Panc1 (cell line): ENCODE results near the gene ADK. TPM values are rescaled to one million over a fixed set of nuclear protein-coding genes. Genes with fewer than 3 reads are reported as not detected.
"Not testable (repeated sequence)": the region's sequence is repeated elsewhere in the genome, so short reads cannot be mapped to it uniquely, and the experiment has no call there.

Source experiments
- ATAC-seq: fragments of 200-7000 bp; cut with Tn5 transposase; 2 replicates; pipeline ENCODE4 v1.9.1; 2020; ENCODE audit warnings: mild to moderate bottlenecking, moderate library complexity
- BruUV-seq: library from RNA; stranded (reverse); fragments of 400-500 nt; replicated peaks from 2 replicates; lab custom pipeline; 2021; lab: Mats Ljungman, UMichigan
- CTCF ChIA-PET: fragments of 300-600 bp; sonication (Branson Sonifier 250); formaldehyde crosslinking; loops from one replicate; lab custom pipeline; 2022; ENCODE audit warnings: antibody characterized with exemption; lab: Charles Lee
- POLR2A ChIA-PET: fragments of 300-600 bp; sonication (Branson Sonifier 250); formaldehyde crosslinking; loops from one replicate; lab custom pipeline; 2022; ENCODE audit warnings: antibody characterized with exemption; lab: Charles Lee
- DNase-seq: peaks from one replicate; pipeline ENCODE4 v3.0.0-alpha.2; 2010; ENCODE audit warnings: low read depth, low spot score
- H3K27ac ChIP-seq: 2 replicates; pipeline ENCODE4 v1.5.1; 2011; ENCODE audit warnings: mild to moderate bottlenecking, low read length, inconsistent platforms
- H3K27me3 ChIP-seq: fragments of 200-500 bp; sonication (Bioruptor generic); 2 replicates; pipeline ENCODE4 v1.6.0; 2014; ENCODE audit warnings: low read length, inconsistent platforms; ENCODE audit not compliant: control insufficient read depth, insufficient read depth
- H3K36me3 ChIP-seq: fragments of 200-500 bp; sonication (Bioruptor generic); 2 replicates; pipeline ENCODE4 v1.5.1; 2014; ENCODE audit warnings: inconsistent platforms, mild to moderate bottlenecking, low read length, moderate library complexity; ENCODE audit not compliant: control insufficient read depth, insufficient read depth
- H3K4me1 ChIP-seq: 2 replicates; pipeline ENCODE4 v1.5.1; 2011; ENCODE audit warnings: inconsistent platforms, mild to moderate bottlenecking, low read length, moderate library complexity; ENCODE audit not compliant: control insufficient read depth, insufficient read depth
- H3K4me3 ChIP-seq, 2 experiments: 2 replicates each; pipeline ENCODE4 v1.5.1; 2011 to 2012; ENCODE audit warnings: low read depth in 2 of 2, low read length in 2 of 2, mild to moderate bottlenecking in 2 of 2, inconsistent platforms in 1 of 2, moderate library complexity in 1 of 2
- H3K9me3 ChIP-seq: fragments of 200-500 bp; sonication (Bioruptor generic); 2 replicates; pipeline ENCODE4 v1.5.1; 2014; ENCODE audit warnings: low read depth, mild to moderate bottlenecking, inconsistent platforms, low read length, moderate library complexity; ENCODE audit not compliant: control insufficient read depth, insufficient read depth
- CTCF ChIP-seq: fragments of 450-650 bp; IDR thresholded peaks from 2 replicates; pipeline ENCODE4 v1.5.1; 2017; ENCODE audit warnings: mild to moderate bottlenecking
- POLR2AphosphoS5 ChIP-seq: IDR thresholded peaks from 2 replicates; pipeline ENCODE4 v1.6.1; 2012; ENCODE audit warnings: mild to moderate bottlenecking, low read depth, low read length, moderate library complexity
- REST ChIP-seq, 2 experiments: IDR thresholded peaks; 2 replicates each; pipeline ENCODE4 v1.6.1; 2011 to 2012; ENCODE audit warnings: low read depth in 2 of 2, control low read depth in 1 of 2, low read length in 1 of 2, mild to moderate bottlenecking in 1 of 2, moderate library complexity in 1 of 2; ENCODE audit not compliant: insufficient read depth in 1 of 2
- SIN3A ChIP-seq: IDR thresholded peaks from 2 replicates; pipeline ENCODE4 v1.6.1; 2012; ENCODE audit warnings: low read depth, mild to moderate bottlenecking, low read length, moderate library complexity, borderline replicate concordance; ENCODE audit not compliant: insufficient read depth
- TCF7L2 ChIP-seq: IDR thresholded peaks from 2 replicates; pipeline ENCODE4 v1.6.1; 2011; ENCODE audit warnings: mild to moderate bottlenecking, low read depth, low read length, inconsistent platforms
- in situ Hi-C: cut with HindIII; loops from 2 replicates; pipeline ENCODE4 v1.10.0; 2016; ENCODE audit warnings: low sequenced_read_pairs, low pct_unique_long_range_greater_than_20kb
- intact Hi-C: fragments of 100-400 bp; cut with micrococcal nuclease; formaldehyde crosslinking; loops from one replicate; pipeline ENCODE4 v1.10.0; 2022; ENCODE audit not compliant: unreplicated experiment
- total RNA-seq: library from RNA; stranded (reverse); gene quantifications from one replicate; pipeline ENCODE4 v1.2.1, GENCODE V29; 2021; ENCODE audit not compliant: unreplicated experiment

Gene ADK
- total RNA-seq, 1 experiment from 2014 or later, result 64.5 TPM

GRCh38 chr10:74558897-74559296, 407.9 kb downstream of the ADK start:
- Histone ChIP-seq H3K9me3 (no peaks in the 10 kb centered on the region), H3K27ac (no peak overlapping the region), H3K4me3 (no peak overlapping the region), H3K4me1 (no peaks in the 10 kb centered on the region), H3K36me3 (no peaks in the 10 kb centered on the region), H3K27me3 (no peaks in the 10 kb centered on the region)
- no peak for ATAC-seq
- in situ Hi-C loops, result no loop called here
- DNase-seq, result no peak
- TF ChIP-seq SIN3A, result no peak
- no peak for TF ChIP-seq POLR2AphosphoS5
- TF ChIP-seq REST (IDR thresholded peaks at IDR 0.05; ENCODE audit: insufficient read depth in 1 of 2, low read depth in 2 of 2, low read length in 1 of 2), result no peak
- TF ChIP-seq CTCF, result no peak
- TF ChIP-seq TCF7L2, result no peak
- intact Hi-C loops, result no loop called here
- BruUV-seq, result no TSS peak
- ChIA-PET POLR2A (no interaction called here), CTCF (interaction anchor here (0.5 kb wide), 1 partner anchor 831 kb away, joined by 5 read pairs; no protein-coding TSS in a partner anchor)

GRCh38 chr10:74568896-74569295, 417.9 kb downstream of the ADK start:
- CTCF ChIA-PET, BruUV-seq, H3K4me1 ChIP-seq, H3K27ac ChIP-seq, H3K27me3 ChIP-seq, ATAC-seq, POLR2A ChIA-PET, H3K4me3 ChIP-seq, H3K36me3 ChIP-seq, in situ Hi-C loops, DNase-seq, intact Hi-C loops, H3K9me3 ChIP-seq: not testable (repeated sequence)

- H3K27ac ChIP-seq, H3K4me3 ChIP-seq, BruUV-seq, H3K9me3 ChIP-seq, CTCF ChIA-PET, H3K27me3 ChIP-seq, ATAC-seq, H3K4me1 ChIP-seq, H3K36me3 ChIP-seq, intact Hi-C loops, in situ Hi-C loops, DNase-seq: not testable (repeated sequence)
- POLR2A ChIA-PET, result interaction anchor here (0.6 kb wide), 1 partner anchor 239 kb away, joined by 4 read pairs; no protein-coding TSS in a partner anchor
These were observed 422.5 kb downstream of the ADK start for GRCh38 chr10:74573497-74573896.
